Skeletal muscle cell (primary cell): Measurements from ENCODE around the gene WASF1.
"Not testable (repeated sequence)": the region's sequence is repeated elsewhere in the genome, so short reads cannot be mapped to it uniquely, and the experiment has no call there.

Source experiments
- DNase-seq: peaks from one replicate; pipeline ENCODE4 v3.0.0-alpha.2; 2010; ENCODE audit warnings: low read depth
- H3K4me3 ChIP-seq: 2 replicates; pipeline ENCODE4 v1.5.1; 2011; ENCODE audit warnings: low read depth, mild to moderate bottlenecking, control low read depth, low read length, moderate library complexity

WASF1 gene

DNA sequence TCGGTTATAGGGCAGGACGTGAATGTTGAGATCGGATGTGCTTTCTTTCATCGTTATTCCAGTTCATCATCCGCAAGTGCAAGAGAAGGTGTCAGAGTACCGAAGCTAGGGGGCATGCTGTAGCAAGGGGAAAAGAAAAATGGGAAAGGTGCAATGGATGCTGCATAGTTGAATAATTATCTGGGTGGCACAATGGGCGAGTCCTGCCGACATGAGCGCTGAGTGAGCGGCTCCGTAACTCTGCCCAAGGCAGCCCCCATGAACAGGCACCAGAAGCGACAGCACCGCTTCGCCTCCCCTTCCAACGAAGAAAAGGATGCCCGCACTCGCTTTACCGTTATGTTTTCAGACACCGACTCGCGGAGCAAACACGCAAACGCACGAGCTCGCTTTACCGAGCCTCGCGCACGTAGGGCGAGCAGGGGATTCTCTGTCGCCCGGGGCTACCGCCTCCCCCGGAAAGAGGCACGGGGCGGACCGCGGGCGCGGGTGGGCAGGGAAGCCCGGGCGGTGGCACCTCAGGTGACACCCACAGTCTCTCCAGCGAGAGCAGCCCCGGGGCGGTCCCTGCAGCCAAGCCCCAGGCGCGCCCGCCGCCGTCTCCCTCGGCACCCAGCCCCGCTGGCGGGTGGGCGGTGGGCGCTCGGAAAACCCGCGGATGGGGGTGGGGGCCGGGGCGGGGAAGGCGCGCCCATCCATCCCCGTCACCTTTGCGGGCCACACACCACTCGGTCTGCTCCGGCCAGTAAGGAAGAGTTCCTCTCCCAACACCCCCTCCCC lies 654 bp downstream of the WASF1 start:
- peak overlapping the region; percentile 88 for H3K4me3 ChIP-seq
- DNase-seq: peak; percentile 9

DNA sequence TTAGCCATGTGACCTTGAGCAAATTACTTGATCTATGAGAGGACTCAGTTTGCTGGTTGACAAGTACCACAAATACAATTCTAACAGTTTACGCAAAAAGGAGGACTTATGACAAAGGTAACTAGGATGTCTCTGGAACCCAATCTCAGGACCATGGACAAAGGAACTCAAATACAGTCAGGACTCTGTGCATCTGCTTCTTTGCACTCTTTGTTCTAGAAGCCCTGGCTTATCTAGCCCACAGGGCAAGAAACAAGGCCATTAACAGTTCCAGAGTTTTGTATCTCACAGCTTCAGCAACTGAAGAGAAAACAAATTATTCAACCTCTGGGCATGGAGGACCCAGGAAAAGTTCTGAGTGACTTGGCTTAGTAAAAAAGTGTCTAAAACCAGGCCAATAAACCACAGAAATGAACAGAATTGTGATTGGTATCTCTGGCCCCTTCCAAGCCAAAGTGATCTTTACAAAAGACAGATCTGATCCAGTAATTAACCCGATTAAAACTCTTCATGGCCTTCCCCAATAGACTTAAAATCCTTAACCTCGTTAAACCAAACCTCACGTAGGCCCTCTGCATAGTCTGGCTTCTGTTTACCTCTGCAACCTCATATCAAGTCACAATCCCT lies 5.9 kb downstream of the WASF1 start:
- no peak for DNase-seq
- no peak overlapping the region for H3K4me3 ChIP-seq

DNA sequence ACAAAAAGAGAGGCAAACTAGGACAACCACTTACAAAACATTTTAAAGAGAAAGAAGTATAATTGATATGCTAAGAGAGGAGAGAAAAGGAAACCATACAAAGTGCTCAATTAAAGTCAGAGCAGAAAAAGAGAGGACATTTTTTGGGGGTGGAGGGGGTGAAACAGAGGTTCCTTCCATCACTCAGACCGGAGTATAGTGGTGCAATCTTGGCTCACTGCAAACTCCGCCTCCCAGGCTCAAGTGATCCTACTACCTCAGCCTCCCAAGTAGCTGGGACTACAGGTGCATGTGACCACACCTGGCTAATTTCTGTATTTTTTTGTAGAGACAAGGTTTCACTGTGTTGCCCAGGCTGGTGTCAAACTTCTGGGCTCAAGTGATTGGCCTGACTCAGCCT lies 9.4 kb downstream of the WASF1 start:
- DNase-seq: no peak
- H3K4me3 ChIP-seq: no peak overlapping the region

DNA sequence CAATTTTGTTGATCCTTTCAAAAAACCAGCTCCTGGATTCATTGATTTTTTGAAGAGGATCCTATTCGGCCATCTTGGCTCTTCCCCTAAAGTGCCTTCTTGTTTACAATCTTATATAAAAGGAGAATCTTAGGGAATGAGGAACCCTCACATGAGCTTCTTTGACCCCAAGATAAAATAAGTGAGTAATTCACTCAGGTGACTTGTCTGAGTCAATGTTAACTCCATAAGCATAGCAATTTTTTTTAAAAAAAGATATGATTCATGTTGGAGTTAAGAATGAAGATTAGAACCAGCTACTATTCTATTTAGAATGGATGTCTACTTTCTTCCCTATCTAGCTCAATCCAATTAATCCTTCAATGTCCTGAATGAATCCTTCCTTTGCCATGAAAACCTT lies 21.0 kb downstream of the WASF1 start:
- no peak for DNase-seq
- H3K4me3 ChIP-seq: no peak overlapping the region

DNA sequence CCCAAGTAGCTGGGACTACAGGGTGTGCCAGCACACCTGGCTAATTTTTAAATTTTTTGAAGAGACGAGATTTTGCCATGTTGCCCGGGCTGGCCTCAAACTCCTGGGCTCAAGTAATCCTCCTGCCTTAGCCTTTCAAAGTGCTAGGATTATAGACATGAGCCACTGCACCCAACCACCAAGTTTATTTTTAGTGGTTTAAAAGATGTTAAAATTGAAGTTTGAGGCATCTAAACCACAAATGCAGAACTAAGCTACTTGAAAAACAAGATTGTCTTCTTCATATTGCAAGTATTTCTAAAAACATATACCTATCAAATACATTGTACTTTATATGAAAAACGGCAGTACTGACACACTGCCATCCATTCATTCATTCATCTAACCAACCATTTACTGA lies 31.6 kb downstream of the WASF1 start:
- no peak for DNase-seq
- H3K4me3 ChIP-seq: no peak overlapping the region

DNA sequence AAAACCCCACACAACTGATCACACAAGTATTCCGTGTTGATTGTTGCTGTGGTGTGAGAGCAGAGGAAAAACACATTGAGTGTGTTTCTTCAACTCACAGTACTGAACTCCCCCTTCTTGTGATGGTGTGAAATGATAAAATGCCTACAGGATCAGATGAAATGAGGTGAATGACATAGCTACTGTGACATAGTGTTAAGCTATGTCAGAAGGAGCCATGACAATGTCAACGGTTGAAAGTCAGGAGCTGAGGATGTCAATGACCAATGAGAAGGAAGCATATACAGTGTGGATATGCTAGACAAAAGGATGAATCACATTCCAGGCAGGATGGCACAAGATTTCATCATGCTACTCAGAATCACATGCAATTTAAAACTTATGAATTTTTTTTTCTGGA lies 38.8 kb downstream of the WASF1 start:
- peak; percentile 69 for DNase-seq
- H3K4me3 ChIP-seq: no peak overlapping the region

DNA sequence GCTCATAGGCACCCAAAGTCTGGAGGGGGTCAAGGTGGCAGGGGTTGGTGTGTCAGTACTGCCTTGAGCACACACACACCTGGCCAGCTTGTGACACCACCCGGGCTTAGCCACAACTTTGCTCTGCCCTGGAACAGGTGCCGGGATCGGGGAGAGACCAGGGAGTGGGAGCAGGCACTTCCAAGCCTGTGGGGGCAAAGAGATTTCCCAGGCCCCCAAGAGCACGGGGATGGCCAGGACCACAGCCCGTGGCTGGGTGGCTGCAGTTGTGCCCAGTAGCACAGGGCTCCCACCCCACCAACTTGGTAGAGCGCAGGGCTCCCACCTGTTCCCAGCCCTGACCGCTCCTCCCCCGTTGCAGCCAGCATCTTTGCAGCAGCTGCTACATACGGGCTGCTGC lies 40.4 kb downstream of the WASF1 start:
- no peak overlapping the region for H3K4me3 ChIP-seq
- DNase-seq: no peak

DNA sequence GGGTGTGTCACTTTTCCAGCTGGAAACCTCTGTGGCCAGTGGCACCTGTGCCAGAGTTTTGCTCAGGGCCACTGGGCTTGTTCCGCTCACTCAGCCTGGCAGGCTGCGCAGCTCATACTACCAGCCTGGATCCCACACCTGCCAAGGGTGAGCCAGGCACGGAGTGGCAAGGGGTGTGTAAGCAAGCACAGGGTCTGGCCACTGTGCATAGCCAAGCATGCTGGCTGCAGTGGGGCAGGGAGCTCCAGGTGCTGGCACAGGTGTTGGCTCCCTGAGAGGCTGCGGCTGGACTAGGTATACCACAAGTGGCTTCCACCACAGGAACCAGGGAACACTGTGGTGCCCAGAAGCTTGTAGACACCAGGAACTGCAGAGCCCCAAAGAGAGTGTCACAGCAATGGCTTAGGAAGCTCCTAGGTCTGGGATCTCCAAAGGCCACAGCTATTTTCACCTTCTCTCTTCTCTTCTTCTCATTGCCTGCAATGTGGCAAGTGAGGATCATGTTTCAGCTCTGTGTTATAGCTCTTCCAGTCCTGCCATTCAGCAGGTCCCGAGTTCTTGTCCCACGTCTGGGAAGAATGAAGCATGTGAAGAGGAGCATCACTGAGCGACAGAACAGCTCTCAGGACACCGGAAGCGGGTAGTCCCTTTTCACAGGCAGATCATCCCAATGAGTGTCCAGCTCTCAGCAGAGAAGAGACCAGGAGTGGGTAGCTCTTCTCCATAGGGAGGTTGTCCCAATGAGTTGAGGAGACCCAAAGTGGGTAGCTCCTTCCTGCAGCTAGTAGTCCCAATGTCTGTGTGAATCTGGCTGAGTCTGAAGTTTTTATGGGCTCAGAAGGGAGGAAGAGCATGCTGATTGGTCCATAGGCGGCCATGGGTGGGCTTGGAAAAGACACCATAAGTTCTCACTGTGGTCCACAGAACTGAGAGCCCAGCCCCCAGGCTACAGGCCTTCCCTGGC lies 41.3 kb downstream of the WASF1 start:
- H3K4me3 ChIP-seq: no peak overlapping the region
- DNase-seq: no peak

DNA sequence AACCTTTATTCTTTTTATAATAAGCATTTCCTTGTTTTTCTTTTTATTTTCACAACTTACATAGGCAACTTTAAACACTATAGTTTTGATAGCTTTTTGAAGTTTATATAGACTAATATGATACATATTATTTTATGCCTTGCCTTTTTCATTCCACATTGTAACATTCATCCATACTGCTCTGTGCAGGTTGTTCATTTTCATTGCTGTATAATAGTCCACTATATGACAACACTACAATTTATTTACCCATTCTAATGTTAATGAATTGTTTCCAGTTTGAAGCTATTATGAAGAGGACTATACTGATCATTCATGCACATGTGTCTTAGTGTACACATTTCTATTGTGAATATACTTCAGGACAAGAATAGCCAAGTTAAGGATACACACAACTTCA lies 49.1 kb downstream of the WASF1 start:
- no peak overlapping the region for H3K4me3 ChIP-seq
- DNase-seq: no peak

DNA sequence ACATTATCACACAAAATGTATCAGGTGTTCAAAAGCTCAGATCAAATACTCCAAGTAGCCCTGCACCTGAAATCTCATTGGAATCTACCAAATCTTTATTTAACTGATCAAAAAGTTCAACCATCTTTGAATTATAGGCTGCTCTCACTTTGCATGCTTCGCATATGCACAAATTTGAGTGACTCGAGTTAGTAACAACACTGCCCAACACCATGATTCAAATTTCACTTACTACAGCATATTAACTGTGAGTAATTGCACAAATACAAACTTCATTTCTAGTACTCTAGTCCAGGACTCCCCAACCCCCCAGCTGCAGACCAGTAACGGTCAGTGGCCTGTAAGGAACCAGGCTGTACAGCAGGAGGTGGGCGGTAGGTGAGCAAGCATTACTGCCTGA lies 51.1 kb downstream of the WASF1 start:
- H3K4me3 ChIP-seq: no peak overlapping the region
- DNase-seq: no peak

DNA sequence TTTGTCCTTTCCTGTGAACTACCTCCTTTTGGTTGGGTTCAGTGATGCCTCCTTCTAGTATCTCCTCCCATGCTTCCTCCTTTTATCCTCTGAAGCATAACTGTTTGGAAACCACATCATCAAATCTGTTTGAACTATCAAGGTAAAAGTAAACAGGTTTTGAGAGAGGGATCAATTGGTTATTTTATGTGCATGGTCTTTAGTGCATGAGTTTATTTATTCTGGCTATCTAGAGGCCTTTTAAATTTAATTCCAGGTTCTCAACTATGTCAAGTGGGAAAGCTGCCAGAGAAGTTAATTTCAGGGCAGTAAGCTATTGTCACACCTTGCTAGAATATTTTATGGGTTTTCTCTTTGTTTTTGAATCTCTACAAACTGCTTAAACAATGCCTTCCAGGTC lies 54.1 kb downstream of the WASF1 start:
- H3K4me3 ChIP-seq: no peak overlapping the region
- DNase-seq: no peak

DNA sequence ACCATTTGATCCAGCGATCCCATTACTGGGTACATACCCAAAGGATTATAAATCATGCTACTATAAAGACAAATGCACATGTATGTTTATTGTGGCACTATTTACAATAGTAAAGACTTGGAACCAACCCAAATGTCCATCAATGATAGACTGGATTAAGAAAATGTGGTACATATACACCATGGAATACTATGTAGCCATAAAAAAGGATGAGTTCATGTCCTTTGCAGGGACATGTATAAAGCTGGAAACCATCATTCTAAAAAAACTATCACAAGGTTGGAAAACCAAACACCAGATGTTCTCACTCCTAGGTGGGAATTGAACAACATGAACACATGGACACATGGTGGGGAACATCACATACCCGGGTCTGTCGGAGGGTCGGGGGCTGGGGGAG lies 57.8 kb downstream of the WASF1 start:
- H3K4me3 ChIP-seq, DNase-seq: not testable (repeated sequence)

DNA sequence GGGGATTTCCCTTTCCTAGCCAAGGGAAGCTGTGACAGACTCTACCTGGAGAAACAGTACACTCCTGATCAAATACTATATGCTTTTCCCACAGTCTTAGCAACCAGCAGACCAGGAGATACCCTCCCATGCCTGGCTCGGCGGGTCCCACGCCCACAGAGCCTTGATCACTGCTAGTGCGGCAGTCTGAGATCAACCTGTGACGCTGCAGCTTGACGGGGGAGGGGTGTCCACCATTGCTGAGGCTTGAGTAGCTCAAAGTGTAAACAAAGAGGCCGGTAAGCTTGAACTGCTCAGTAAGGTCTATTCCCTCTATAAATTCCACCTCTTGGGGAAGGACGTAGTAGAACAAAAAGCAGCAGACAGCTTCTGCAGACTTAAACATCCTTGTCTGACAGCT lies 63.2 kb downstream of the WASF1 start:
- DNase-seq: no peak
- H3K4me3 ChIP-seq: no peak overlapping the region

DNA sequence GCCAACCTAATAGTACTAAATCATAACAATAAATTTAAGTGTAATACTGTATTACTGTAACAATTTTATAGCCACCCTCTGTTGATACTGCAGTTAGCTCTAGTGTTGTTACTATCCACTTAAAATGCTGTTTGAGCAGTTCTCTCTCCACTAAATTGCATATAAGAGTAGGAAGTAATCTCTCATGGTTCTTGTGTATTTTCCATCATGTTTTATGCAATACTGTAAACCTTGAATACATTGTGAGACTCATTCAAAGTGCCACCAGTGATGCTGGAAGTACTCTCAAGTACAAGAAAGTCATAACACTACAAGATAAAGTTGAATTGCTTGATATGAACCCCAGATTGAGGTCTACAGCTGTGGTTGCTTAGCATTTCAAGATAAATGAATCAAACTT lies 65.5 kb downstream of the WASF1 start:
- DNase-seq: no peak

DNA sequence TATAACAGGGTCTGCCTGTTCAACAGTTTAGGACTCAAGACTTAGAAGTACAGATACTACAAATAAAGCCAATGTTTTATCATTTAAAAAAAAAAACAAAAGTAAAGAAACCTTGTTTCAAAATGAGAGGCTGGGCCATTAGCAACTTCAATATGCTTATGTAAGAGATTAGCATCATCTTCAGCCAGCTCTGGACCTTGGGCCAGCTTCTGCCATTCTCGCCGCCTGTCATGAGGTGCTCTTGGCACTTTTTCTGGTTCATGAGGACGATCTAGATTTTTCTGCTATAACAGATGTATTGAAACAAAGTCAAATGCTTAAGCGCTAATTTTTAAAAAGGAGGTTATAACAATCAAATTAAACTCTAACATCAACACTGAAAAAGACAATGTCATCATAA lies 74.2 kb downstream of the WASF1 start:
- no peak for DNase-seq
- no peak overlapping the region for H3K4me3 ChIP-seq

More for the DNA sequence above, 65.5 kb downstream of the WASF1 start:
- H3K4me3 ChIP-seq: no peak overlapping the region

DNA sequence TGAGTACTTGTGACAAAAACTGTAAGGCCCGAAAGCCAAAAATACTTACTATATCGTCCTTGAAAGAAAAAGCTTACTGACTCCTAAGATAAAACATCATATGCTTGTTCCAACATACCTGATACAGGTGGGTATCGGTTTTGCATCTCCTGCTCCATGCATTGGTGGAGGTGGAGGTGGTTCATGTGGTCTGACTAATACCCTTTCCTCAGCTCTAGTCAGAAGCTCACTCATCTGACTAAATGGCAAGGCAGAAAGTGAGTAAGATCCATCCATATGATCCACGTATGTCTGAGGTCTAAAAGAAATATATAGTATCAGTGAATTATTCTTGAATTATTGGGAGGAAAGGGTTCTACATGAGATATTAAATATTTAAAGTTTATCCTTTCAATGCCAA lies 76.2 kb downstream of the WASF1 start:
- H3K4me3 ChIP-seq: no peak overlapping the region
- DNase-seq: no peak

DNA sequence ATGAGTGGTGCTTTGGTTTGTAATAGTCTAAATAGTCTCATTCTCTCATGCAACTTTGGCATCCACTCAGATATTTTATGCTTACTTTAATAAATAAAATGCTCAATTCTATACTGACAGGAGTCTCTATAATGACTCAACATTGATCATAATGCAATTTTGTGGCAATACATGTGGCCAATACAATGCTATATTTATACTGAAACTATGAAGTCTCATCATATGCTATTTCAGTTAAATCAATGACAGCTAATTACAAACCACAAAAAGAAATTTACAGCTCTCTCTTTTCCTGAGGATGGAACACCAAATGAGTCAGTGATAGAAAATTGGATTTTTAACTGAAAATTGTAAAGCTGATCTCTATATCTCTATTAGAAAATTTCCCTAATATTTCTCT lies 77.1 kb downstream of the WASF1 start:
- no peak for DNase-seq
- no peak overlapping the region for H3K4me3 ChIP-seq

DNA sequence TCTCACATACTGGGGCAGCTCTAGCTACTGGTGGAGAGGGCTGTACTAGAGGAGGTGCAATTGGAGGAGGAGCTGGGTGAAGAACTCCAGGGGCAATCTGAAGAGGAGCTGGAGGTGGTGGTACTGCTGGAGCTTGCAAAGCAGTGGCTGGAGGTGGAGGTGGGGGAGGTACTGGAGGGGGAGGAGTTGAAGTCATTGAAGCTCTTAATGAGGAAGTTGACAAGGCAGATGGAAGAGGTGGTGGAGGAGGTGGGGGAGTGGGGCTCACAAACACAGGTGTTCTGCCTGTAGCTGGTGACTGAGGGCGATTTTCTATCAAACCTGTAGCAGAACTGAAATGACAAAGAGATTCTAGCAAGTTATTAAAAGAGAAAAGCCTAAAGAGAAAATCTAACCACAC lies 77.6 kb downstream of the WASF1 start:
- DNase-seq: no peak
- no peak overlapping the region for H3K4me3 ChIP-seq

DNA sequence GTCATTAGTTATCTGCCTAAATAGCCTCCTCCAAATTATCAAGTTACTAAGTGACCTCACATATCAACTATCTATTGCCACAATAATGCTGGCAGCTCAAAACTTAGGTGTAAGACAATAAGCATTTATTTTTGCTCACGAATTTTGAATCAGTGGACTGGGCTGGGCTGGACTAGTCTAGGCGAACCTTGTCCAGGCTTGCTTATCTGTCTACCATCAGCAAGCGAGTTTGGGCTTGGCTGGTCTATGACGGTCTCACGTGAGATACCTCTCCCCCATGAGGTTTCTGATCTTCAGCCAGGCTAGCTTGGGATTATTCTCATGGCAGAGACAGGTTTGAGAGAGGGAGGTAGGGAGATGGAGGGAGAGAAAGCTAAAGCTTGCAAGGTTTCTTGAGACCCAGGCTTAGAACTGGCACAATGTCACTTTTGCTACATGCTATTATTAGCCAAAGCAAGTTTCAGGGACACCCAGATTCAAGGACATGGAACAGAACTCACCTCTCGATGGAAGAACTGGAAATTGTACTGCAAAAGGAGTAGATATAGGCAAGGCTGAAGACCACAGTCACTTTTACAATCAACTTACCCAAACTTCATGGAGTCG lies 80.9 kb downstream of the WASF1 start:
- H3K4me3 ChIP-seq: no peak overlapping the region
- DNase-seq: no peak

DNA sequence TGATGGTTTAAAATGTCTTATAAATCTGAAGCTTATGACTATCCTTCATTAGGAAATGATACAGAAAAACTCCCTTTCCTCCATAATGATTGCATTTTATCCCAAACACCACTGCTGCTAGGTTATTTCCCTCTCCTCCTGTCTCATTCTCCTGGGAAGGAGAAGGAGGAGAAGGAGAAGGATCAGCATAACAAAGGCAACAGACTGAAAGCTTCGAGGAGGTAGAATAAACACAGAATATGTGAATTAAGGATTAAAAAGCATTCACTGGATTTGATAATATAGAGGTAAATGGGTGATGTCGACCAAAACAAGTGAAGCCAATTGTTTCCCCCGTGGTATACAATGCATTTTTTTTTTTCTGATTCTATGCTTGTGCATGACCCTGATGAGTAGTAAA lies 82.0 kb downstream of the WASF1 start:
- H3K4me3 ChIP-seq: no peak overlapping the region
- no peak for DNase-seq
